Tibial artery (tissue), 4 donors: ENCODE results near the gene STK40.
A peak's percentile ranks its signal among the peaks of the same experiment; 100 is the strongest.

Experiments used
- DNase-seq, 2 donors: peaks; one replicate each; pipeline ENCODE4 v3.0.0-alpha.2; 2019
- H3K27ac ChIP-seq, 2 donors: fragments of 200-600 bp; sonication (generic) in 1 of 2; 1 replicate in 1 of 2; 2 replicates in 1 of 2; pipeline ENCODE4 v1.5.1; 2018 to 2019; ENCODE audit warnings: mild to moderate bottlenecking in 1 of 2
- H3K27me3 ChIP-seq, 2 donors: fragments of 200-600 bp; sonication (generic) in 1 of 2; one replicate each; pipeline versions ENCODE4 v1.5.1 to v1.6.0; 2016 to 2019
- H3K36me3 ChIP-seq, 3 donors: fragments of 200-600 bp; sonication (generic) in 2 of 3; one replicate each; pipeline ENCODE4 v1.5.1; 2016 to 2019; ENCODE audit warnings: mild to moderate bottlenecking in 2 of 3
- H3K4me1 ChIP-seq, 4 donors: fragments of 200-600 bp; sonication (generic) in 2 of 4; 1 replicate in 3 of 4; 2 replicates in 1 of 4; pipeline ENCODE4 v1.5.1; 2016 to 2019
- H3K4me3 ChIP-seq, 2 donors: fragments of 200-600 bp; sonication (generic) in 1 of 2; 1 replicate in 1 of 2; 2 replicates in 1 of 2; pipeline ENCODE4 v1.5.1; 2018 to 2019; ENCODE audit warnings: mild to moderate bottlenecking in 2 of 2
- H3K9me3 ChIP-seq, 3 donors: fragments of 200-600 bp; sonication (generic) in 1 of 3; one replicate each; pipeline ENCODE4 v1.5.1; 2016 to 2019
- intact Hi-C: fragments of 100-400 bp; cut with DNase I; formaldehyde crosslinking; loops from one replicate; pipeline ENCODE4 v1.15.0; 2023; ENCODE audit warnings: low total_unique reads
- TF ChIP-seq, protein P1 (sequence below), 2 experiments: fragments of 200-600 bp in 1 of 2; fragments of 450-650 bp in 1 of 2; IDR thresholded peaks; one replicate each; pipeline ENCODE4 v1.5.1; 2017 to 2019; ENCODE audit warnings: antibody characterized with exemption in 2 of 2, mild to moderate bottlenecking in 1 of 2, moderate library complexity in 1 of 2

The STK40 gene

DNA sequence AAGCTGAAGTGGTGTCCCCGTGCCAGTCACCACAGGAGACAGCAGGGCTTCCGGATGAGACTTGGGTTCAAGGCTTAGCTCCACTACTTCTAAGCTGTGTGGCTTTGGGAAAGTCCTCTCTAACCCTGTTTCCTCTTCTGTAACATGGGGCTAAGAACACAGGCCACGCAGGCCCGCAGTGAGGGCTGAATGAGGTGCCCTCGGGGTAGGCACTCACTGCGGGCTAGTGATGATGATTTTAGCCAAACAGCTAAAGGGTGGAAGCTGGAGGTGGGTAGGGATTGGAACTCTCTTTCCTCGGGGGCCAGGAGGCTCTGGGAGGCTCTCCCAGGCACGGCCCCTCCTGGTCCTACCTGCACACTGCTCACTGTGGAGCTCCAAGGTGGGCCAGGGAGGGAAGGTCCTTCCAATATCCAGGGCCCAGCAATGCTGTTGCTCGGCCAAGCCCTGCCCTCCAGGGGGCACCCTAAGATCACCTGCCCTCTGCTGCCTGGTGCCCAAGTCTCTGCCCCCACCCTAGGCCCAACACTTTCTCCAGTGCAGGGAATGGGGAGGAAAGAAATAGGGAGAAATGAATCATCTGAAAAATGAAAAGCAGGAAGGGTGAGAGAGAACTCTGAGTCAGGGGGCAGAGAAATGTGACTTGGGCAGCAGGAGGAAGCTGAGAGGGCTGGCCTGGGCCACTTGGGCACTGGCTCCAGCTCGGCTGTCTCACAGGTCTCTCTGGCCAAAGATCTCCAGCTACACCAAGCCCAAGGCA lies 43.1 kb downstream of the STK40 start:
- intact Hi-C loops = loop anchor here (2.0 kb wide), 1 partner anchor 78 kb away; no protein-coding TSS in a partner anchor
- peak overlapping the region; percentile 76 to 78 for H3K27ac ChIP-seq
- peak; percentile 48 to 82 for DNase-seq

DNA sequence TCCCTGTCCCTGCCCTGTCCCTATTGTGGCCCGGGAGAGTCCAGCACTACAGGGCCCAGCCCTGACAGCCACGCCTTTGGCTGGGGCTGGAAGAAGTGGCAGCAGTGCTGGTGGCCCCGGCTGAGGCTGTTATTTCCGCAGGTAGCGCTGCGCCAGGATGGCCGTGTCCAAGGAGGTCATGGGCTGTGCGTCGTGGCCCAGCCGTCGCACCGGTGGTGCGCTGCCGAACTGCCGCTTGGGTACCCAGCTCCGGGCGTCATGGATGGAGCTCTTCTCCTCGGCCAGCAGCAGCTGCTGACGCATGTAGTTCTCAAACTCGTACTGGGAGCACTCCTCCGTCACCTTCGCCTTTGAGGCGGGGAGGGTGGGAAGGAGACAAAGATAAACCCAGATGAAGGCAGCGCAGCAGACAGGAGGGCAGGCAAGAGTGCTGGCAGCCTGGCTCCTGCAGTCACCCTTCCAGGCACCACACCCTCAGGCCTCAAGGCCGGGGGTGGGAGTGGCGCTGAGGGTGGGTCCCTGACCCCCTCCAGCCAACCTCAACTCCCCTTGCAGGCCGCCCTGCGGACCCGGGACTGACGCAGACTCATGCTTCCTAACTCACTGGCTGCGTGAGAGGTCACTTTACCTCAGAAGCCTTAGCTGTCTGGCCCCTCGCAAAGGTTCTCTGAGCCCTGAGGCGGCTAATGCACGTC lies 44.0 kb downstream of the STK40 start:
- H3K27me3 ChIP-seq = no peaks in the 10 kb centered on the region
- intact Hi-C loops = loop anchor here (2.0 kb wide), 1 partner anchor 79 kb away; no protein-coding TSS in a partner anchor
- H3K4me3 ChIP-seq = no peak overlapping the region
- peaks cover 34 to 83% (median 66%) of the 10 kb centered on the region in 3 donors for H3K36me3 ChIP-seq
- H3K27ac ChIP-seq = peak overlapping the region in 1 of 2 donors; percentile 78
- DNase-seq = no peak
- H3K4me1 ChIP-seq = peaks cover 3 to 22% (median 11%) of the 10 kb centered on the region in 4 donors
- H3K9me3 ChIP-seq = no peaks in the 10 kb centered on the region
- TF ChIP-seq, protein P1, sequence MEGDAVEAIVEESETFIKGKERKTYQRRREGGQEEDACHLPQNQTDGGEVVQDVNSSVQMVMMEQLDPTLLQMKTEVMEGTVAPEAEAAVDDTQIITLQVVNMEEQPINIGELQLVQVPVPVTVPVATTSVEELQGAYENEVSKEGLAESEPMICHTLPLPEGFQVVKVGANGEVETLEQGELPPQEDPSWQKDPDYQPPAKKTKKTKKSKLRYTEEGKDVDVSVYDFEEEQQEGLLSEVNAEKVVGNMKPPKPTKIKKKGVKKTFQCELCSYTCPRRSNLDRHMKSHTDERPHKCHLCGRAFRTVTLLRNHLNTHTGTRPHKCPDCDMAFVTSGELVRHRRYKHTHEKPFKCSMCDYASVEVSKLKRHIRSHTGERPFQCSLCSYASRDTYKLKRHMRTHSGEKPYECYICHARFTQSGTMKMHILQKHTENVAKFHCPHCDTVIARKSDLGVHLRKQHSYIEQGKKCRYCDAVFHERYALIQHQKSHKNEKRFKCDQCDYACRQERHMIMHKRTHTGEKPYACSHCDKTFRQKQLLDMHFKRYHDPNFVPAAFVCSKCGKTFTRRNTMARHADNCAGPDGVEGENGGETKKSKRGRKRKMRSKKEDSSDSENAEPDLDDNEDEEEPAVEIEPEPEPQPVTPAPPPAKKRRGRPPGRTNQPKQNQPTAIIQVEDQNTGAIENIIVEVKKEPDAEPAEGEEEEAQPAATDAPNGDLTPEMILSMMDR (IDR thresholded peaks at IDR 0.05) = no peak

More for the DNA sequence above, 43.1 kb downstream of the STK40 start:
- no peak overlapping the region for H3K4me3 ChIP-seq
- no peaks in the 10 kb centered on the region for H3K27me3 ChIP-seq
- H3K36me3 ChIP-seq = peaks cover 43 to 90% (median 74%) of the 10 kb centered on the region in 3 donors
- H3K9me3 ChIP-seq = no peaks in the 10 kb centered on the region
- H3K4me1 ChIP-seq = peaks cover 3 to 22% (median 11%) of the 10 kb centered on the region in 4 donors
- TF ChIP-seq, protein P1 (IDR thresholded peaks at IDR 0.05) = peak; percentile 69 to 74

DNA sequence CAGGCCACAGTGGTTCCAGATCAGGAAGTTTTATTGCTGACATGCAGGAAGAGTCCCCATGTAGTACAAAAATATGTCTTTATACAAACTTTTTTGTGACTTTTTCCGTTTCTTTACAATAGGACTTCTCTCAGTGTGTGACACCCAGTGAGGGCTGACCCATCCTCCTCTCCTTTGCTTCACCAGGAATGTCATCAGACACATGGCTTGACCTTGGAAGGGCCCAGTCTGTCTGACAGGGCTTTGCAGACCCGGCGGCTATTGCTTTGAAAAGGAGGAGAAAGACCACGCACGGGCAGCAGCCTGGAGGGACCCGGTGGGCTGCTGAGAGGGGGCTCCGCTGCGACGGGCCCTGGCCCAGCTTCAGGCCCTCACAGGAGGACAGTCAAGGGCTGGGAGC lies 46.1 kb downstream of the STK40 start:
- Histone ChIP-seq H3K9me3 (no peaks in the 10 kb centered on the region), H3K36me3 (peaks cover 18 to 61% (median 47%) of the 10 kb centered on the region in 3 donors), H3K4me3 (no peak overlapping the region), H3K27ac (no peak overlapping the region), H3K27me3 (no peaks in the 10 kb centered on the region), H3K4me1 (peaks cover 3 to 22% (median 11%) of the 10 kb centered on the region in 4 donors)
- TF ChIP-seq, protein P1 (IDR thresholded peaks at IDR 0.05) = no peak
- intact Hi-C loops = no loop called here
- no peak for DNase-seq

DNA sequence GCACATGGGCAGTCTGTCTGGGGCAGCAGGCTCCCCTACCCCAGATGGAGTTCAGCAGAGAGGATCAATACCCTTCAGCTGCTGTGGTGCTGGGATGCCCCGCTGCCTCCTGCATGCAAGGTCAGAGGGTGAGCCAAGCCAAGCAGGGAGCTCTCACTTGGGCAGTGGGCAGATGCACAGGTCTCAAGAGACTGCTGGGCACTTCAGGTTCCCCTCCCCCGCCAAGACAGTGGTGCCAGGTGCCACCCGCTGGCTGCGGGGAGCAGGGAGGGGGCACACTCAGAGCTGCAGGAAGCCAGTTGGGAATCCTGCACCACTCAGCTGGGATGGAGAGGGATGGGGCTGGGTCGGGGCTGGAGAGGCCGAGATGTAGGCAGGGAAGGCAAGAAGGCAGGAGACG lies 46.5 kb downstream of the STK40 start:
- Histone ChIP-seq H3K36me3 (peaks cover 18 to 57% (median 43%) of the 10 kb centered on the region in 3 donors), H3K4me3 (no peak overlapping the region), H3K9me3 (no peaks in the 10 kb centered on the region), H3K27ac (no peak overlapping the region), H3K4me1 (peaks cover 3 to 20% (median 11%) of the 10 kb centered on the region in 4 donors), H3K27me3 (no peaks in the 10 kb centered on the region)
- TF ChIP-seq, protein P1 (IDR thresholded peaks at IDR 0.05) = no peak
- intact Hi-C loops = no loop called here
- DNase-seq = no peak

DNA sequence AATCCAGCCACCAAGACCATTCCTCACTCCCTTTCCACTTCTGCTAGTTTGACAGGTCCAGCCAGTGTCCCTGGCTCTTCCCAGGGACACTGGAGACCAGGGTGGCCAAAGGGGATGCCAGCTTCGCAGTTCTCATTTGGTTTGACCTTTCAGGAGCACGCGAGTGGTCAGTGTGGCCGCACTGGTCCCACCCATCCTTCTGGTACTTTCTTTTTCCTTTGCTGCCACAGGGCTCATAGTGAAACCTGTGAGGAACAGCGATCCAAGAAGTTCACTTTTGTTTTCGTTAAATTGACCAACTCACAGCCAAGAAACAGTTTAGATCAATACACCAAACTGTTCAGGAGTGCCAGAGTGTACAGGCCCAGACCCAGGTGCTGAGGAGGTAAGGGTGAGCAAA lies 47.9 kb downstream of the STK40 start:
- TF ChIP-seq, protein P1 (IDR thresholded peaks at IDR 0.05) = no peak
- Histone ChIP-seq H3K27ac (no peak overlapping the region), H3K9me3 (no peaks in the 10 kb centered on the region), H3K27me3 (no peaks in the 10 kb centered on the region), H3K4me1 (peaks cover 0 to 6% (median 3%) of the 10 kb centered on the region in 4 donors), H3K36me3 (peaks cover 12 to 44% (median 30%) of the 10 kb centered on the region in 3 donors), H3K4me3 (no peak overlapping the region)
- intact Hi-C loops = no loop called here
- DNase-seq = no peak
